ENCODE data around the gene ZFPM1. TPM values are rescaled to one million over a fixed set of nuclear protein-coding genes. Genes with fewer than 3 reads are reported as not detected.

Gene ZFPM1
- total RNA-seq, 1 experiment from 2014 or later: 14.6 TPM

GRCh38 chr16:88580371-88580770 is 127.3 kb downstream of the ZFPM1 start:
- Histone ChIP-seq H3K79me2 (ENCODE audit: insufficient read depth, low read length) (peaks cover 100% of the 10 kb centered on the region), H3K4me3 (replicated peaks in 1 of 2; ENCODE audit: low read depth in 1 of 2, low read length in 2 of 2) (no peak overlapping the region), H3K9me3 (ENCODE audit: control insufficient read depth in 1 of 2, insufficient read depth in 1 of 2, low read depth in 1 of 2, low read length in 2 of 2) (no peaks in the 10 kb centered on the region), H3K4me2 (ENCODE audit: low read length) (no peak overlapping the region), H3K9me2 (ENCODE audit: insufficient read depth) (no peaks in the 10 kb centered on the region), H3K9ac (ENCODE audit: low read length) (no peak overlapping the region), H3K27ac (ENCODE audit: low read depth, low read length) (no peak overlapping the region), H3K36me3 (ENCODE audit: control insufficient read depth in 1 of 2, insufficient read depth in 2 of 2, low read length in 2 of 2) (peaks cover 51 to 53% of the 10 kb centered on the region in 2 experiments), H3K27me3 (ENCODE audit: insufficient read depth, low read length) (no peaks in the 10 kb centered on the region), H3K4me1 (ENCODE audit: control insufficient read depth in 1 of 2, insufficient read depth in 2 of 2, low read length in 2 of 2) (no peaks in the 10 kb centered on the region), H4K20me1 (ENCODE audit: insufficient read depth) (peaks cover 13% of the 10 kb centered on the region; the same call in 1 of the 2 replicates), H2AFZ (ENCODE audit: low read depth, low read length, poor library complexity, severe bottlenecking) (no peak overlapping the region)
- ATAC-seq: no peak
- CTCF ChIA-PET: no interaction called here
- POLR2A ChIA-PET: no interaction called here
- DNase-seq (ENCODE audit: low read depth, low spot score): no peak
- RAD21 ChIA-PET (ENCODE audit: low non-redundant PET in 1 of 2, low total read pairs in 2 of 2, uncharacterized antibody in 2 of 2, unreplicated experiment in 2 of 2): no interaction called here
- intact Hi-C loops (cut with micrococcal nuclease): no loop called here
- no TSS peak for BruUV-seq (replicated peaks)
- TF ChIP-seq EZH2phosphoT487 (IDR thresholded peaks at IDR 0.05; ENCODE audit: borderline replicate concordance) (no peak), TCF7L2 (IDR thresholded peaks at IDR 0.05; ENCODE audit: borderline replicate concordance, extremely low read depth, insufficient read depth, insufficient read length) (no peak), YY1 (IDR thresholded peaks at IDR 0.05; ENCODE audit: extremely low read depth, insufficient replicate concordance, low read depth, low read length) (no peak), EGR1 (IDR thresholded peaks at IDR 0.05; ENCODE audit: low read depth) (no peak), SRF (IDR thresholded peaks at IDR 0.05; ENCODE audit: low read depth) (no peak), CEBPB (IDR thresholded peaks at IDR 0.05; ENCODE audit: low read depth) (no peak), FOSL1 (IDR thresholded peaks at IDR 0.05; ENCODE audit: low read depth) (no peak), CTCF (IDR thresholded peaks at IDR 0.05 in 2 of 3, conservative IDR thresholded peaks at IDR 0.05 in 1 of 3; ENCODE audit: borderline replicate concordance in 1 of 3, insufficient read depth in 1 of 3, low read depth in 2 of 3, low read length in 2 of 3) (no peak), REST (IDR thresholded peaks at IDR 0.05; ENCODE audit: low read depth) (no peak), ELF1 (IDR thresholded peaks at IDR 0.05; ENCODE audit: borderline replicate concordance, low read depth) (no peak), EZH2 (IDR thresholded peaks at IDR 0.05) (no peak), ZBTB33 (IDR thresholded peaks at IDR 0.05; ENCODE audit: extremely low read depth, insufficient replicate concordance, low read length) (no peak), POLR2A (IDR thresholded peaks at IDR 0.05; ENCODE audit: borderline replicate concordance, extremely low read depth, insufficient read depth, insufficient read length) (no peak), MAX (IDR thresholded peaks at IDR 0.05) (no peak), ZNF274 (IDR thresholded peaks at IDR 0.05; ENCODE audit: low read depth, low read length) (no peak)

Measured in HCT116 (cell line).